ENCODE results near the gene ZDHHC8.

DNA sequence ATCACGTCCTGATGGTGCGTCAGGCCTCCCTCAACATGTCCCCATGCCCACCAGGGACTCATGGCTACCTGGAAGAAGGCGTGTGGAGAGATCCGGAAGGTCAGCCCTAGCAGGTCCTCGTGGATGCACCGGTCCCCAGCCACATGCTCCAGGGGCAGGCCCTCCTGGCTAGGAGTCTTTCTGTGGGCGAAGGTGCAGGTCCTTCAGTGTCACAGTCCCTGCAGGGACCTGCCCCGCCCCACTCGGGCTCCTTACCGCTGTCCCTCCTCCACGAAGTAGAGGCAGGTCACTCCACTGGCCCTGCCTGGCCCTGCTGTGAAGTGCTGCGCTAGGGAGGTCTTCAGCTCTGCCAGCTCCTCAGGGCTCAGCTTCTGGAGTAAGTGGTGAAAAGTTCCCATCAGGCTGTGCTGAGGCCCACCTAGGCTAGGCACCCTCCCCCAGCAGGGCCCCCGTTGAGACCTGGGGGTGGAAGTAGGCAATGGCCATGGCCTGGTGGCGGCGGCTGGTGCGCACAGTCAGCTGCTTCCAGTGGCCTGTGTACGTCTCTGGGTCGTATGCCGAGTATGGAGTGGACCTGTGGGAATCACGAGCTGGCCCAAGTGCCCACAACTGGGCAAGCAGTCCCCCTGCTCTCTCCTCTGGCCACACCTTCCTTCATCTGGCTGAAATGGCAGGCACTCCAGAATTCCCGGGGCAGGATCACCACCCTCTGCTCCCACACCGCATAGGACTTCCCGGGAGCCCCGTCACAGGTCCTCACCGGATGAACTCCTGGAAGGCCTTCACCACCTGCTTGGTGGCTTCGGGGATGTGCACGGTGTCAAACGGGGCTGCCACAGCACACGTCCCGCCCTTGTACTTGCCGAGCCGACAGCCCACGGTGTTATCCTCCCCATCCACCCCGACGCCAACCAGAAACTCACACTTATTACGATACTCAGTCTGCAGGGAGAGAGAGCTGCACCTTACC is 16.8 kb upstream of the ZDHHC8 start:
- TF ChIP-seq, protein P1, sequence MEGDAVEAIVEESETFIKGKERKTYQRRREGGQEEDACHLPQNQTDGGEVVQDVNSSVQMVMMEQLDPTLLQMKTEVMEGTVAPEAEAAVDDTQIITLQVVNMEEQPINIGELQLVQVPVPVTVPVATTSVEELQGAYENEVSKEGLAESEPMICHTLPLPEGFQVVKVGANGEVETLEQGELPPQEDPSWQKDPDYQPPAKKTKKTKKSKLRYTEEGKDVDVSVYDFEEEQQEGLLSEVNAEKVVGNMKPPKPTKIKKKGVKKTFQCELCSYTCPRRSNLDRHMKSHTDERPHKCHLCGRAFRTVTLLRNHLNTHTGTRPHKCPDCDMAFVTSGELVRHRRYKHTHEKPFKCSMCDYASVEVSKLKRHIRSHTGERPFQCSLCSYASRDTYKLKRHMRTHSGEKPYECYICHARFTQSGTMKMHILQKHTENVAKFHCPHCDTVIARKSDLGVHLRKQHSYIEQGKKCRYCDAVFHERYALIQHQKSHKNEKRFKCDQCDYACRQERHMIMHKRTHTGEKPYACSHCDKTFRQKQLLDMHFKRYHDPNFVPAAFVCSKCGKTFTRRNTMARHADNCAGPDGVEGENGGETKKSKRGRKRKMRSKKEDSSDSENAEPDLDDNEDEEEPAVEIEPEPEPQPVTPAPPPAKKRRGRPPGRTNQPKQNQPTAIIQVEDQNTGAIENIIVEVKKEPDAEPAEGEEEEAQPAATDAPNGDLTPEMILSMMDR (IDR thresholded peaks at IDR 0.05 in 2 of 3, conservative IDR thresholded peaks at IDR 0.05 in 1 of 3; ENCODE audit: borderline replicate concordance in 1 of 3, insufficient read depth in 1 of 3, low read depth in 2 of 3, low read length in 2 of 3): no peak
- TF ChIP-seq, protein P2, sequence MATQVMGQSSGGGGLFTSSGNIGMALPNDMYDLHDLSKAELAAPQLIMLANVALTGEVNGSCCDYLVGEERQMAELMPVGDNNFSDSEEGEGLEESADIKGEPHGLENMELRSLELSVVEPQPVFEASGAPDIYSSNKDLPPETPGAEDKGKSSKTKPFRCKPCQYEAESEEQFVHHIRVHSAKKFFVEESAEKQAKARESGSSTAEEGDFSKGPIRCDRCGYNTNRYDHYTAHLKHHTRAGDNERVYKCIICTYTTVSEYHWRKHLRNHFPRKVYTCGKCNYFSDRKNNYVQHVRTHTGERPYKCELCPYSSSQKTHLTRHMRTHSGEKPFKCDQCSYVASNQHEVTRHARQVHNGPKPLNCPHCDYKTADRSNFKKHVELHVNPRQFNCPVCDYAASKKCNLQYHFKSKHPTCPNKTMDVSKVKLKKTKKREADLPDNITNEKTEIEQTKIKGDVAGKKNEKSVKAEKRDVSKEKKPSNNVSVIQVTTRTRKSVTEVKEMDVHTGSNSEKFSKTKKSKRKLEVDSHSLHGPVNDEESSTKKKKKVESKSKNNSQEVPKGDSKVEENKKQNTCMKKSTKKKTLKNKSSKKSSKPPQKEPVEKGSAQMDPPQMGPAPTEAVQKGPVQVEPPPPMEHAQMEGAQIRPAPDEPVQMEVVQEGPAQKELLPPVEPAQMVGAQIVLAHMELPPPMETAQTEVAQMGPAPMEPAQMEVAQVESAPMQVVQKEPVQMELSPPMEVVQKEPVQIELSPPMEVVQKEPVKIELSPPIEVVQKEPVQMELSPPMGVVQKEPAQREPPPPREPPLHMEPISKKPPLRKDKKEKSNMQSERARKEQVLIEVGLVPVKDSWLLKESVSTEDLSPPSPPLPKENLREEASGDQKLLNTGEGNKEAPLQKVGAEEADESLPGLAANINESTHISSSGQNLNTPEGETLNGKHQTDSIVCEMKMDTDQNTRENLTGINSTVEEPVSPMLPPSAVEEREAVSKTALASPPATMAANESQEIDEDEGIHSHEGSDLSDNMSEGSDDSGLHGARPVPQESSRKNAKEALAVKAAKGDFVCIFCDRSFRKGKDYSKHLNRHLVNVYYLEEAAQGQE (IDR thresholded peaks at IDR 0.05; ENCODE audit: low read depth): no peak
- TF ChIP-seq POLR2A (IDR thresholded peaks at IDR 0.05; ENCODE audit: borderline replicate concordance, extremely low read depth, insufficient read depth, insufficient read length) (no peak), CBX3 (IDR thresholded peaks at IDR 0.05; ENCODE audit: low read depth) (no peak), SP1 (IDR thresholded peaks at IDR 0.05; ENCODE audit: low read depth) (no peak), ELF1 (IDR thresholded peaks at IDR 0.05; ENCODE audit: borderline replicate concordance, low read depth) (no peak), TCF7L2 (IDR thresholded peaks at IDR 0.05; ENCODE audit: borderline replicate concordance, extremely low read depth, insufficient read depth, insufficient read length) (no peak), ZNF274 (IDR thresholded peaks at IDR 0.05; ENCODE audit: low read depth, low read length) (no peak), EZH2 (IDR thresholded peaks at IDR 0.05) (no peak), EGR1 (IDR thresholded peaks at IDR 0.05; ENCODE audit: low read depth) (no peak), EZH2phosphoT487 (IDR thresholded peaks at IDR 0.05; ENCODE audit: borderline replicate concordance) (no peak), YY1 (IDR thresholded peaks at IDR 0.05; ENCODE audit: extremely low read depth, insufficient replicate concordance, low read depth, low read length) (no peak)
- TF ChIP-seq, protein P3, sequence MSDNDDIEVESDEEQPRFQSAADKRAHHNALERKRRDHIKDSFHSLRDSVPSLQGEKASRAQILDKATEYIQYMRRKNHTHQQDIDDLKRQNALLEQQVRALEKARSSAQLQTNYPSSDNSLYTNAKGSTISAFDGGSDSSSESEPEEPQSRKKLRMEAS (IDR thresholded peaks at IDR 0.05): no peak

Measured in HCT116 (cell line).